NCI-H128 (cell line): Measurements from ENCODE around the gene MEGF8.
A peak's percentile ranks its signal among the peaks of the same experiment; 100 is the strongest.

Experiments
- DNase-seq: peaks from one replicate; lab custom pipeline; 2025; ENCODE audit not compliant: unreplicated experiment; lab: John Stamatoyannopoulos, UW

MEGF8 gene

GRCh38 chr19:42285988-42286348, 39.5 kb upstream of the MEGF8 start:
- DNase-seq: no peak

GRCh38 chr19:42286349-42287016, 39.0 kb upstream of the MEGF8 start:
- DNase-seq: no peak

- DNase-seq: no peak
Observed at GRCh38 chr19:42287017-42287826, 38.2 kb upstream of the MEGF8 start.

GRCh38 chr19:42287827-42288107, 37.7 kb upstream of the MEGF8 start:
- no peak for DNase-seq

GRCh38 chr19:42288387-42288786, 37.0 kb upstream of the MEGF8 start:
- DNase-seq: no peak

- no peak for DNase-seq
Observed at GRCh38 chr19:42288881-42289555, 36.4 kb upstream of the MEGF8 start.

GRCh38 chr19:42289556-42290041, 35.8 kb upstream of the MEGF8 start:
- no peak for DNase-seq

- DNase-seq: no peak
Observed at GRCh38 chr19:42290136-42290522, 35.3 kb upstream of the MEGF8 start.

- DNase-seq: no peak
Observed at GRCh38 chr19:42290523-42291434, 34.7 kb upstream of the MEGF8 start.

- no peak for DNase-seq
Observed at GRCh38 chr19:42291435-42291810, 34.0 kb upstream of the MEGF8 start.

- DNase-seq: no peak
Observed at GRCh38 chr19:42292042-42292960, 33.1 kb upstream of the MEGF8 start.

- no peak for DNase-seq
Observed at GRCh38 chr19:42292963-42293362, 32.5 kb upstream of the MEGF8 start.

- DNase-seq: no peak
Observed at GRCh38 chr19:42293540-42293939, 31.9 kb upstream of the MEGF8 start.

- no peak for DNase-seq
Observed at GRCh38 chr19:42293948-42294347, 31.5 kb upstream of the MEGF8 start.

- no peak for DNase-seq
Observed at GRCh38 chr19:42294471-42295137, 30.8 kb upstream of the MEGF8 start.

- DNase-seq: no peak
Observed at GRCh38 chr19:42295342-42295741, 30.1 kb upstream of the MEGF8 start.

- DNase-seq: peak; percentile 79
Observed at GRCh38 chr19:42295831-42296525, 29.5 kb upstream of the MEGF8 start.

- no peak for DNase-seq
Observed at GRCh38 chr19:42297039-42297438, 28.4 kb upstream of the MEGF8 start.

GRCh38 chr19:42301646-42302203, 23.7 kb upstream of the MEGF8 start, which contains the start of gene PRR19:
TSS of gene PRR19 (plus strand) at chr19:42302132. CDS start at chr19:42309585, 7,453 bp downstream.
- DNase-seq: no peak
